H9 (cell line): Measurements from ENCODE around the gene NKAIN1. TPM values are rescaled to one million over a fixed set of nuclear protein-coding genes. Genes with fewer than 3 reads are reported as not detected.

Source experiments
- DNase-seq: peaks from one replicate; pipeline ENCODE4 v3.0.0-alpha.2; 2017
- H2AFZ ChIP-seq: one replicate; pipeline ENCODE4 v1.6.1; 2013; ENCODE audit warnings: mild to moderate bottlenecking, low read length, control low read depth, moderate library complexity
- H2AK5ac ChIP-seq: 2 replicates; pipeline ENCODE4 v1.6.1; 2013; ENCODE audit warnings: low read length, control low read depth, mixed read lengths; ENCODE audit not compliant: insufficient read length
- H2BK120ac ChIP-seq: one replicate; pipeline ENCODE4 v1.6.1; 2013; ENCODE audit warnings: low read depth, mild to moderate bottlenecking, low read length, control low read depth, inconsistent platforms; ENCODE audit not compliant: poor library complexity, severe bottlenecking
- H2BK12ac ChIP-seq: 2 replicates; pipeline ENCODE4 v1.6.1; 2013; ENCODE audit warnings: low read length, control low read depth, mixed read lengths, low read depth; ENCODE audit not compliant: insufficient read length
- H2BK15ac ChIP-seq: 2 replicates; pipeline ENCODE4 v1.6.1; 2013; ENCODE audit warnings: low read depth, low read length, control low read depth
- H2BK20ac ChIP-seq: one replicate; pipeline ENCODE4 v1.6.1; 2013; ENCODE audit warnings: low read depth, mild to moderate bottlenecking, low read length, control low read depth, inconsistent platforms; ENCODE audit not compliant: poor library complexity, severe bottlenecking
- H2BK5ac ChIP-seq: 2 replicates; pipeline ENCODE4 v1.6.1; 2013; ENCODE audit warnings: low read length, control low read depth, mixed read lengths; ENCODE audit not compliant: insufficient read length
- H3K14ac ChIP-seq: 2 replicates; pipeline ENCODE4 v1.6.1; 2013; ENCODE audit warnings: low read length, control low read depth; ENCODE audit not compliant: insufficient read depth
- H3K18ac ChIP-seq: 2 replicates; pipeline ENCODE4 v1.6.1; 2013; ENCODE audit warnings: low read depth, mild to moderate bottlenecking, mixed read lengths, low read length, control low read depth; ENCODE audit not compliant: insufficient read length
- H3K23ac ChIP-seq: 2 replicates; pipeline ENCODE4 v1.6.1; 2013; ENCODE audit warnings: low read length, control low read depth, mixed read lengths, low read depth; ENCODE audit not compliant: insufficient read length
- H3K23me2 ChIP-seq: 2 replicates; pipeline ENCODE4 v1.6.1; 2013; ENCODE audit warnings: low read depth, mild to moderate bottlenecking, mixed read lengths, low read length, control low read depth; ENCODE audit not compliant: insufficient read length, poor library complexity, severe bottlenecking
- H3K27ac ChIP-seq: 2 replicates; pipeline ENCODE4 v1.5.1; 2013; ENCODE audit warnings: low read length, control low read depth, mixed read lengths, low read depth; ENCODE audit not compliant: insufficient read length
- H3K27me3 ChIP-seq: 2 replicates; pipeline ENCODE4 v1.6.1; 2013; ENCODE audit warnings: low read length, control low read depth, inconsistent platforms; ENCODE audit not compliant: insufficient read depth
- H3K4ac ChIP-seq: 2 replicates; pipeline ENCODE4 v1.6.1; 2013; ENCODE audit warnings: low read depth, mild to moderate bottlenecking, control low read depth, inconsistent platforms, low read length, moderate library complexity
- H3K4me1 ChIP-seq: 2 replicates; pipeline ENCODE4 v1.6.1; 2013; ENCODE audit warnings: low read length, control low read depth, inconsistent platforms; ENCODE audit not compliant: insufficient read depth
- H3K4me2 ChIP-seq: 2 replicates; pipeline ENCODE4 v1.6.1; 2013; ENCODE audit warnings: low read length, control low read depth, mixed read lengths; ENCODE audit not compliant: insufficient read length, insufficient read depth
- H3K56ac ChIP-seq: 2 replicates; pipeline ENCODE4 v1.6.1; 2013; ENCODE audit warnings: low read depth, mild to moderate bottlenecking, mixed read lengths, low read length, control low read depth; ENCODE audit not compliant: insufficient read length
- H3K79me1 ChIP-seq: 2 replicates; pipeline ENCODE4 v1.6.1; 2013; ENCODE audit warnings: low read depth, mild to moderate bottlenecking, moderate library complexity, low read length, control low read depth, inconsistent platforms; ENCODE audit not compliant: insufficient read depth, poor library complexity, severe bottlenecking
- H3K79me2 ChIP-seq: 2 replicates; pipeline ENCODE4 v1.6.1; 2013; ENCODE audit warnings: low read length, control low read depth, inconsistent platforms; ENCODE audit not compliant: insufficient read depth
- H3K9ac ChIP-seq: 2 replicates; pipeline ENCODE4 v1.6.1; 2013; ENCODE audit warnings: low read length, control low read depth, mixed read lengths; ENCODE audit not compliant: insufficient read length; ENCODE audit errors: extremely low read depth
- H3K9me3 ChIP-seq: one replicate; pipeline ENCODE4 v1.6.1; 2013; ENCODE audit warnings: low read depth, low read length, inconsistent platforms; ENCODE audit not compliant: control insufficient read depth
- H3T11ph ChIP-seq: one replicate; pipeline ENCODE4 v1.6.1; 2013; ENCODE audit warnings: mild to moderate bottlenecking, low read length, control low read depth, inconsistent platforms
- H4K20me1 ChIP-seq: one replicate; pipeline ENCODE4 v1.6.1; 2013; ENCODE audit not compliant: control insufficient read depth, insufficient read length, insufficient read depth
- H4K5ac ChIP-seq: 2 replicates; pipeline ENCODE4 v1.6.1; 2013; ENCODE audit warnings: low read depth, mild to moderate bottlenecking, mixed read lengths, low read length, control low read depth; ENCODE audit not compliant: insufficient read length
- H4K8ac ChIP-seq: replicated peaks from 2 replicates; pipeline ENCODE4 v1.6.1; 2013; ENCODE audit warnings: low read length, control low read depth, mixed read lengths, low read depth; ENCODE audit not compliant: insufficient read length
- H4K91ac ChIP-seq: 2 replicates; pipeline ENCODE4 v1.6.1; 2013; ENCODE audit warnings: low read depth, mild to moderate bottlenecking, moderate library complexity, mixed read lengths, low read length, control low read depth; ENCODE audit not compliant: insufficient read length
- H3K27ac Mint-ChIP-seq, 3 experiments: 2 replicates in 2 of 3; 3 replicates in 1 of 3; pipeline ENCODE4 v1.8.0; 2020 to 2021; ENCODE audit warnings: mixed read lengths in 3 of 3, mild to moderate bottlenecking in 1 of 3, moderate library complexity in 1 of 3
- H3K27me3 Mint-ChIP-seq: 2 replicates; pipeline ENCODE4 v1.8.0; 2021; ENCODE audit warnings: low read depth, mild to moderate bottlenecking, moderate library complexity, mixed read lengths
- H3K36me3 Mint-ChIP-seq, 3 experiments: 2 replicates in 2 of 3; 3 replicates in 1 of 3; pipeline ENCODE4 v1.8.0; 2020 to 2021; ENCODE audit warnings: low read depth in 3 of 3, mixed read lengths in 3 of 3; ENCODE audit not compliant: insufficient read depth in 1 of 3
- H3K4me1 Mint-ChIP-seq, 2 experiments: 2 replicates each; pipeline ENCODE4 v1.8.0; 2020; ENCODE audit warnings: mixed read lengths in 2 of 2
- H3K4me3 Mint-ChIP-seq, 2 experiments: 2 replicates in 1 of 2; 3 replicates in 1 of 2; pipeline ENCODE4 v1.8.0; 2020 to 2021; ENCODE audit warnings: mild to moderate bottlenecking in 2 of 2, mixed read lengths in 2 of 2, moderate library complexity in 1 of 2
- H3K9me3 Mint-ChIP-seq, 2 experiments: 2 replicates in 1 of 2; 3 replicates in 1 of 2; pipeline ENCODE4 v1.8.0; 2020; ENCODE audit warnings: mild to moderate bottlenecking in 2 of 2, mixed read lengths in 2 of 2, moderate library complexity in 1 of 2
- CTCF ChIP-seq: fragments of 200-600 bp; sonication (generic); conservative IDR thresholded peaks from 3 replicates; pipeline ENCODE4 v1.8.0; 2021; ENCODE audit warnings: antibody characterized with exemption, mild to moderate bottlenecking
- total RNA-seq: library from RNA; stranded (reverse); gene quantifications from 2 replicates; pipeline ENCODE4 v1.2.1, GENCODE V29; 2021

The NKAIN1 gene
- total RNA-seq, 1 experiment from 2014 or later = 25.6 TPM

GRCh38 chr1:31228986-31229385 is 10.7 kb downstream of the NKAIN1 start:
- no peaks in the 10 kb centered on the region for H3K23me2 ChIP-seq
- no peak overlapping the region for H3K23ac ChIP-seq
- H2AFZ ChIP-seq = no peak overlapping the region
- H2BK5ac ChIP-seq = no peak overlapping the region
- H3K56ac ChIP-seq = no peak overlapping the region
- Mint-ChIP-seq H3K27me3 (no peaks in the 10 kb centered on the region), H3K4me1 (peaks cover 3 to 6% of the 10 kb centered on the region in 2 experiments; a peak in 2 of 4 replicates), H3K9me3 (no peaks in the 10 kb centered on the region), H3K4me3 (no peak overlapping the region), H3K27ac (no peak overlapping the region), H3K36me3 (no peaks in the 10 kb centered on the region)
- no peaks in the 10 kb centered on the region for H3K9me3 ChIP-seq
- H2BK15ac ChIP-seq = no peak overlapping the region
- H3K14ac ChIP-seq = no peak overlapping the region
- no peak overlapping the region for H3K4ac ChIP-seq
- H4K8ac ChIP-seq = no peak overlapping the region
- H2BK12ac ChIP-seq = no peak overlapping the region
- no peak overlapping the region for H3K4me2 ChIP-seq
- no peak overlapping the region for H3T11ph ChIP-seq
- DNase-seq = no peak
- H3K27ac ChIP-seq = no peak overlapping the region
- no peak for TF ChIP-seq CTCF
- no peak overlapping the region for H2BK20ac ChIP-seq
- H3K4me1 ChIP-seq = no peaks in the 10 kb centered on the region; the same call in 1 of the 2 replicates
- H3K9ac ChIP-seq = no peak overlapping the region
- no peaks in the 10 kb centered on the region for H3K27me3 ChIP-seq
- H4K91ac ChIP-seq = no peak overlapping the region
- no peaks in the 10 kb centered on the region; the same call in 1 of the 2 replicates for H3K79me2 ChIP-seq
- no peak overlapping the region for H4K5ac ChIP-seq
- no peak overlapping the region for H3K18ac ChIP-seq
- H3K79me1 ChIP-seq = no peaks in the 10 kb centered on the region
- H4K20me1 ChIP-seq = no peaks in the 10 kb centered on the region
- no peak overlapping the region for H2AK5ac ChIP-seq
- H2BK120ac ChIP-seq = no peak overlapping the region
